HEK293T (cell line): Measurements from ENCODE around the gene B3GNT5.

Experiments
- CTCF ChIA-PET: fragments of 350-600 bp; formaldehyde crosslinking; extraction: SDS; loops from one replicate; lab custom pipeline; 2021; ENCODE audit warnings: antibody characterized with exemption, inconsistent platforms; lab: Yijun Ruan, JAX
- POLR2A ChIA-PET: fragments of 350-600 bp; formaldehyde crosslinking; extraction: SDS; loops from one replicate; lab custom pipeline; 2020; ENCODE audit warnings: antibody characterized with exemption, inconsistent platforms; lab: Yijun Ruan, JAX
- DNase-seq: peaks from one replicate; pipeline ENCODE4 v3.0.0; 2012; ENCODE audit warnings: mixed read lengths; ENCODE audit errors: extremely low spot score
- ARNT ChIP-seq: fragments of 450-650 bp; IDR thresholded peaks from 2 replicates; pipeline ENCODE4 v1.6.1; 2017; ENCODE audit warnings: mild to moderate bottlenecking
- BHLHE40 ChIP-seq: fragments of 450-650 bp; IDR thresholded peaks from 2 replicates; pipeline ENCODE4 v1.6.1; 2016; ENCODE audit warnings: mild to moderate bottlenecking, moderate library complexity, borderline replicate concordance
- CTBP1 ChIP-seq: fragments of 450-650 bp; IDR thresholded peaks from 2 replicates; pipeline ENCODE4 v1.6.1; 2016; ENCODE audit warnings: borderline replicate concordance
- ELF4 ChIP-seq: fragments of 450-650 bp; IDR thresholded peaks from 2 replicates; pipeline ENCODE4 v1.6.1; 2017; ENCODE audit warnings: antibody characterized with exemption
- FOXA1 ChIP-seq: fragments of 450-650 bp; IDR thresholded peaks from 2 replicates; pipeline ENCODE4 v1.6.1; 2016; ENCODE audit warnings: mild to moderate bottlenecking
- FOXK2 ChIP-seq: fragments of 450-650 bp; IDR thresholded peaks from 2 replicates; pipeline ENCODE4 v1.6.1; 2016; ENCODE audit warnings: mild to moderate bottlenecking
- FOXM1 ChIP-seq: fragments of 450-650 bp; IDR thresholded peaks from 2 replicates; pipeline ENCODE4 v1.6.1; 2017; ENCODE audit warnings: mild to moderate bottlenecking, borderline replicate concordance
- HDGF ChIP-seq: fragments of 450-650 bp; IDR thresholded peaks from 2 replicates; pipeline ENCODE4 v1.6.1; 2017; ENCODE audit warnings: antibody characterized with exemption, borderline replicate concordance
- L3MBTL2 ChIP-seq: fragments of 450-650 bp; conservative IDR thresholded peaks from 2 replicates; pipeline ENCODE4 v1.6.1; 2016; ENCODE audit warnings: mild to moderate bottlenecking
- LEF1 ChIP-seq: fragments of 450-650 bp; IDR thresholded peaks from 2 replicates; pipeline ENCODE4 v1.6.1; 2017; ENCODE audit warnings: mild to moderate bottlenecking, borderline replicate concordance
- NFRKB ChIP-seq: fragments of 450-650 bp; IDR thresholded peaks from 2 replicates; pipeline ENCODE4 v1.6.1; 2016; ENCODE audit warnings: mild to moderate bottlenecking, moderate library complexity
- SP1 ChIP-seq: fragments of 450-650 bp; IDR thresholded peaks from 2 replicates; pipeline ENCODE4 v1.6.1; 2017
- SUZ12 ChIP-seq: fragments of 450-650 bp; IDR thresholded peaks from 2 replicates; pipeline ENCODE4 v1.6.1; 2016; ENCODE audit warnings: mild to moderate bottlenecking
- TARDBP ChIP-seq: fragments of 450-650 bp; IDR thresholded peaks from 2 replicates; pipeline ENCODE4 v1.6.1; 2016
- ZNF384 ChIP-seq: fragments of 450-650 bp; IDR thresholded peaks from 2 replicates; pipeline ENCODE4 v1.6.1; 2016
- TF ChIP-seq, protein P1 (sequence below): fragments of 450-650 bp; IDR thresholded peaks from 2 replicates; pipeline ENCODE4 v1.6.1; 2016

B3GNT5 gene

DNA sequence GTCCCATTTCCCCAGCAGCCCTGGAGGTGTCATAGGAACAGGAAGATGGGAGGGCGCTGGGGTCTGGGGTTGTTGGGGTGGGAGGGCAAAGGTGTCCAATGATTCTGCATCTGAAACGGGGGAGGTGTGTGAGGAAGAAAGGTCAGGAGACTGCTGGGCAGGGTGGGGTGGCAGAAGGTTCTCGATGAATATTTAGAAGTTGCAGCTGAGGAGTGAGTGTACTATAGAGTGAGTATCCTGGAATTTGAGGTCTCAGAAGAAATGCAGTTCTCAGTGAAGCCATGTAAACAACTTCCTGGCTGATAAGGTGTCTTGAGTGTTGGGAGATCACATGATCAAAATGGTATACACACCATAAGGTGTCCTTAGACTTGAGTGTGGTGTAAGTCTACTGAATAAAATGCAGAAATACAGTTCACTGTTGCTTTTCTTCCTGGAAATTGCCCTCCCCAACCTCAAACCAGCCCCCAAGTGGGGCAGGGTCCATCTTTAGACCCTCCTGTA is 9.9 kb downstream of the B3GNT5 start:
- DNase-seq = no peak
- ChIA-PET POLR2A (no interaction called here), CTCF (no interaction called here)
- no peak for TF ChIP-seq LEF1
- TF ChIP-seq ZNF384 = no peak

DNA sequence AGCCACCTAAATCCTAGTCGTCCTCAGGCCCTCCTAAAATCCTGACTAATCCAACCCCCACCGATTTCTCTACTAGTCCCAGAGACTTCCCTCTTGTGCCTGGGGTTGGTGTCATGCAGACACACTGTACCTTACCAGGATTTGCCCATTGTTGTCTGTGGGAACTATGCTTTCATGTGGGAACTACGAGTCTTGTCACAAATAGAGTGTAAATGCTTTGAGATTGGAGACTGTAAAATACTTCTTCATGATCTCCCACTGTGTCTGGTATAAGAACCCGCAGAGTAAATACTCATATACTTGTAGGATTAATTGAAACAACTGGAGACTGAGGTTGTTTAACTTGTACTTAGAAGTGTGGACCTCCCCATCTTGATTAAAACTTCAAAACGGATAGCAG is 11.2 kb downstream of the B3GNT5 start:
- TF ChIP-seq ELF4 (no peak), L3MBTL2 (no peak), TARDBP (no peak)
- DNase-seq = no peak
- CTCF ChIA-PET = no interaction called here
- POLR2A ChIA-PET = no interaction called here

DNA sequence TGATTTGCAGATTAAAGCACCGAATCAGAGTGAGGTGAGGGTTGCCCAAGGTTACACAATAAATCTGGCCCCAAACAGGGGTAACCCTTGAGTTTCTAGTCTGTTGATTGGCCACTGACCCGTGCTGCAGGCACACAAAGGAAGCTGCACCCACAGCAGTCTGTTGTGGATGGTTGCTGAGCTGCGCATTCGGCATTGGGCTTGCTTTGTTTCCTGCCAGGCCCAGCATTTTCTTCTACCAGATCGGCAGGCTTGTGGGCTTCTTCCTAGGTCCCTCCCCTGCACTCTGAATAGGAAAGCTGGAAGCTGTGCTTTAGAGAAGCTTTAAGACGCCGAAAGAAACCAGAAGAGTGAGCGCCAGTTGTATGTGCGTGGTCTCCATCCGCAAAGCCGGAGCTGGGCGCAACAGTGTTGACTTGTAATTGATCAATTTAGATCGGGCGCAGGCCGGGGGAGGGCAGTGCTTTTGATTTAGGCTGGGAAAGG is 12.1 kb downstream of the B3GNT5 start:
- no peak for TF ChIP-seq FOXK2
- no peak for TF ChIP-seq FOXA1
- TF ChIP-seq LEF1 = no peak
- no peak for TF ChIP-seq L3MBTL2
- TF ChIP-seq SUZ12 = no peak
- TF ChIP-seq NFRKB = no peak
- no peak for TF ChIP-seq ARNT
- TF ChIP-seq BHLHE40 = no peak
- no peak for TF ChIP-seq HDGF
- no peak for TF ChIP-seq TARDBP
- TF ChIP-seq ELF4 = no peak
- TF ChIP-seq SP1 = no peak
- no peak for DNase-seq
- ChIA-PET POLR2A (no interaction called here), CTCF (interaction anchor here (1.0 kb wide), 1 partner anchor 79 kb away, joined by 3 read pairs; no protein-coding TSS in a partner anchor)

DNA sequence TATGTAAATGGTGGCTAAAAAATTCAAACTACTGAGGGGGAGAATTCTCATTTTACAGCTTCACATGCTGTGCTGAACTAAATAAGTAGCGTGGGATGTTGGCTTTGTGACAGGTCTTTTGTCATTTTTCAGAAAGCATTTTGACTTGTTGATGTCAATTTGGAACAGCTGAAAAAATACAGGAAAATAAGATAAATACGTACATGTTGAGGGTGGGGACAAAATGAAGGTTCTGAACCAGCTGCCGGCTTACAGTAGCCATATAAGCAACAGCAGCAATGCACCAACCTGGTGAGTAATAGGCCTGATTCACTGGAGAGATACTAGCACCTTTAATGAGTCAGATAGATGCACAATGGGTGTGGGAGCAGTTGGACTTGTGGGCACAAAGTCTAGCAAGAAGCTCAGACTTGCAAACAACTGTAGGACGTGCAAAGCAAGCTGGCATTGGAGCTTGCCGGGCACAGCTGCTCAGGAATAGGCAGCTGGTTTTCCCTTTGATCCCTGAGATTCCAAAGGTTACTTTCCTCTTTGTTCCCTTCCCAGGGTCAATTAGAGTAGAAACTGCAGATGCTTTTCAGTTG is 12.9 kb downstream of the B3GNT5 start:
- POLR2A ChIA-PET = no interaction called here
- no peak for DNase-seq
- TF ChIP-seq SP1 = no peak
- TF ChIP-seq NFRKB = no peak
- TF ChIP-seq SUZ12 = no peak
- no peak for TF ChIP-seq CTBP1
- no peak for TF ChIP-seq FOXM1
- TF ChIP-seq ZNF384 = no peak
- no peak for TF ChIP-seq LEF1
- CTCF ChIA-PET = interaction anchor here (1.0 kb wide), 1 partner anchor 80 kb away, joined by 3 read pairs; no protein-coding TSS in a partner anchor

DNA sequence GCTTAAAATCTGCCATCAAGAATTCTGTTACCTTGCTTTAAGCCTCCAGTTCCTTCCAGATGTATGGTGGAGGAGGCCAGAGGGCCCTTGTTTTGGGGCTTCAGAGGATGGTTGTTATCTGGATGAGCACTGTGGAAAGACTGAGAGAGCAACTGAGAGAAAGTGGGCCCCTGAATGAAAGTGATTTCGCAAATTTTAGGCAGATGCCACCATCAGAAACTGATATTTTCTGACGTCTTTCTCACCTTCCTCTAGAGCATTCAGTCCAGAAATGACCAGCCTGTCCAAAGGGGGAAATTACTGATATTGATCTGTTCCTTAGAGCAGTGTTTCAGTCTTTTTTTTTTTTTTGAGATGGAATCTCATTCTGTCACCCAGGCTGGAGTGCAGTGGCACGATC is 13.4 kb downstream of the B3GNT5 start:
- TF ChIP-seq FOXK2 (no peak), CTBP1 (no peak), ARNT (no peak), FOXM1 (no peak), NFRKB (no peak), ELF4 (no peak), TARDBP (no peak), ZNF384 (no peak), LEF1 (no peak), SUZ12 (no peak), FOXA1 (no peak), L3MBTL2 (no peak)
- TF ChIP-seq, protein P1, sequence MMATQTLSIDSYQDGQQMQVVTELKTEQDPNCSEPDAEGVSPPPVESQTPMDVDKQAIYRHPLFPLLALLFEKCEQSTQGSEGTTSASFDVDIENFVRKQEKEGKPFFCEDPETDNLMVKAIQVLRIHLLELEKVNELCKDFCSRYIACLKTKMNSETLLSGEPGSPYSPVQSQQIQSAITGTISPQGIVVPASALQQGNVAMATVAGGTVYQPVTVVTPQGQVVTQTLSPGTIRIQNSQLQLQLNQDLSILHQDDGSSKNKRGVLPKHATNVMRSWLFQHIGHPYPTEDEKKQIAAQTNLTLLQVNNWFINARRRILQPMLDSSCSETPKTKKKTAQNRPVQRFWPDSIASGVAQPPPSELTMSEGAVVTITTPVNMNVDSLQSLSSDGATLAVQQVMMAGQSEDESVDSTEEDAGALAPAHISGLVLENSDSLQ = no peak
- ChIA-PET CTCF (no interaction called here), POLR2A (no interaction called here)
- DNase-seq = no peak

DNA sequence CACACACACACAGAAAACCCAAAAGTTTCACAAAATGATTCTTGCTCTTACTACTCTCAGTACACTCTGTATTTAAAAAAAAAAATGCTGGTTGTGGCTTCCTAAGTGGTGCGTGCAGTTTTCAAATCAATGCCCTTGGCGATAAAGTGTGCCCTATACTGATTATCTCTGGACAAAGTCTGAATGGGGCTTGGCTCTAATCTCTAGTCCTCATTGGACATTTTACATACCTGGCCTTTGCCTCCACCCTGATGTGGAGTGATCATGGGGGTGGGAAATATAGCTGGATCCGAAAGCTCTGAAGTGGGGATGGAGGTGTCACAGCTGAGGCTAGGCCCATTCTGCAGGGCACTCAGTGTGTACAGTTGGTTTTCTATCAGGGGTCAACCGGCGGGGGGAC is 14.1 kb downstream of the B3GNT5 start:
- no peak for DNase-seq
- POLR2A ChIA-PET = no interaction called here
- CTCF ChIA-PET = no interaction called here
- TF ChIP-seq FOXA1 (no peak), FOXM1 (no peak), TARDBP (no peak), LEF1 (no peak), NFRKB (no peak), ARNT (no peak), CTBP1 (no peak), HDGF (no peak), ZNF384 (no peak), SP1 (no peak)
- TF ChIP-seq, protein P1 = no peak

DNA sequence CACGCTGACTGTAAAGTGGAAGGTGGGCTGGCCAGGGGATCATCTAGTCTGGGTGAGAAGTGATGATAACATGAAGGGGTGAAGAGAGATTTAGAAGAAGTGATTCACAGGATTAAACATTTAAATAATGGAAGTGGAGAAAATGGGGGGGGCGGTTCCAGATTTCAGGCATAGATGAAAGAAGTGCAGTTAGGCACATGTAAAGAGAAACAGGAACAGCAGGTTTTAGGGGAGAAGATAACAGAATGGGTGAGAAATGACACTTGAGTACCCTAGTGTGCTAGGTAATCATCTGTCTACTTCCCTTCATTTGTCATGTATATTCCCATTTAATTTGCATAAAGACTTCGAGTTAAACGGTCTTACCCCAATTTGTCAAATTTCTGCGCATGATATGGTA is 15.3 kb downstream of the B3GNT5 start:
- POLR2A ChIA-PET = no interaction called here
- TF ChIP-seq LEF1 = no peak
- no peak for TF ChIP-seq SP1
- no peak for TF ChIP-seq FOXA1
- TF ChIP-seq FOXK2 = no peak
- TF ChIP-seq NFRKB = no peak
- TF ChIP-seq SUZ12 = no peak
- no peak for TF ChIP-seq TARDBP
- no peak for TF ChIP-seq ZNF384
- TF ChIP-seq, protein P1 = no peak
- TF ChIP-seq FOXM1 = no peak
- no peak for TF ChIP-seq L3MBTL2
- no peak for DNase-seq
- CTCF ChIA-PET = no interaction called here
